ENCODE results near the gene RASA3.
A peak's percentile ranks its signal among the peaks of the same experiment; 100 is the strongest.

Gene RASA3

DNA sequence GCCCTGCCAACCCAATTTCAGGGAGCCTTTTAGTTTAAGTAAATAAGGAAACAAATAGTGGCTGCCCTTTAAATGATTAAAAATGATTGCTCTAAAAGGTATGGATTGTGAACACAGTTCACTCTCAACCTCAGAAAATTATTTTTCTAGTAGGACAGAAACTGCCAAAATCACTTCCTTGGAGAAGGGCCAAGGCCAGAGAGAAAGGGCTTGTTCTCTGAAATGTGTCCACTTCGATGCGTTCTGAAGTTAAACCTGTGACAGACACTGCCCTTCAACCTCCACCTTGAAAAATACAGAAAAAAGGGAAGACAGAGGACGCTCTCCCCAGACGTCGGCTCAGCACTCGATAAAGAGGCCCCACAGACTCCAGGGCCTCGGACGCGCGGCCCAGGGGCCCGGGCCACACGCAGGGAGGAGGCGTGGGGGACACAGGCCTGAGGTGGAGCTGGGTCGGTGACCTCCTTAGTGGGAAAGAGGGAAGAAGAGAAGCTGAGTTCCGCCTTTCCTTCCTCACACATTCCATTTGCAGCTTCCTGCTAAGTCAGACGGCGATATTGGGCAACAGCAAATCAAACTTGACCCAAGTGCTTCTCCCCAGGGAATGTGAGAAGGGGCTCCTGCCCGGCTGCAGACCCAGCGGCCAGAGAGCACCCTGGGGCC is 63.6 kb downstream of the RASA3 start:
- Histone ChIP-seq H3K36me3 (replicated peaks; ENCODE audit: insufficient read depth, low read length) (0 out of 2 replicates have a peak, but pooled peaks cover 4% of the 10 kb centered on the region), H3K79me2 (ENCODE audit: low read length) (peaks cover 60% of the 10 kb centered on the region), H3K4me1 (ENCODE audit: low read length) (peaks cover 39% of the 10 kb centered on the region), H3F3A (ENCODE audit: insufficient read depth, low read length) (peaks cover 59% of the 10 kb centered on the region), H3K4me2 (ENCODE audit: low read depth, low read length) (peak overlapping the region; percentile 91), H3K9me2 (replicated peaks; ENCODE audit: insufficient read depth, low read length) (no peaks in the 10 kb centered on the region), H3K9ac (ENCODE audit: low read length) (peak overlapping the region; percentile 100), H2AFZ (ENCODE audit: low read length) (no peak overlapping the region), H4K20me1 (ENCODE audit: insufficient read depth, low read length) (no peaks in the 10 kb centered on the region), H3K9me3 (replicated peaks; ENCODE audit: insufficient read depth, low read length) (no peaks in the 10 kb centered on the region), H3K27ac (ENCODE audit: low read length) (peak overlapping the region; percentile 99), H3K27me3 (replicated peaks; ENCODE audit: insufficient read depth, low read length) (no peaks in the 10 kb centered on the region), H3K4me3 (ENCODE audit: low read length) (peak overlapping the region; percentile 38; the same call in 1 of the 2 replicates)
- no peak for DNase-seq
- TF ChIP-seq EZH2phosphoT487 (IDR thresholded peaks at IDR 0.05; ENCODE audit: low read length) (no peak), EZH2 (optimal IDR thresholded peaks at IDR 0.05; ENCODE audit: low read depth, low read length) (no peak), CTCF (IDR thresholded peaks at IDR 0.05; ENCODE audit: low read length) (no peak)

DNA sequence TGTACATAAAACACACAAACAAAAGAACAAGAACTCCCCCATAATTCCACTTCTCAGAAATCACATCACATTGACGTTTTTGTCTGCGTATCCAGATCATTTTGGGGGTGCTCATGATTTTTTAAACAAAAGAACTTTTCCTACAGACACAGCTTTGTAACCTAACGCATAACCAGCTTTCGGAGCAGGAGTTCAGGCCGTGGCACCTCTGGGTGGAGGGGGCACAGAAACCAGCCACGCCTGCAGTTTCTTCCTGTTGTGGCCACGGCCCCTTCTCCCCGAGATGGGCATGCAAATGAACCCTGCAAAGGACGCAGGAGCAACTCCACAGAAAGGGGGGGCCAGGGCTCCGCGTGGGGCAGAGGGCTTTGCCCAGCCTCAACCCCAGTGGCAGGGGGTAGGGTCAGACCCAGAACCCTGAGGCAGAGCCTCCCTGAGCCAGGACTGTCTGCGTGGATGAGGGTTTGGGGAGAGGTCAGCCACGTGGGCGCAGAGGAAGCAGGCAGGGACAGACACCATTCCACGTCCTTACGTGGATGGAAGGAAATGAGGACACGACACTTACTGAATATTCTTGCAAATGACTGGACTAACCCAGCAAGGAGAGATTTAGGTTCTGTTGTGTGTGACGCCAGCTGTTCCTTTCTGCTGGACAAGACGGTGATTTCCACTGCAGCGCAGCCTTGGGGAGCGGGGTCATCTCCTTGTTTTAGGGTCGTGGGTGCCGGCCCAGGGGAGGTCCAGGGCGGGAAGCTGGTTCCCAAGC is 64.4 kb downstream of the RASA3 start:
- Histone ChIP-seq H4K20me1 (ENCODE audit: insufficient read depth, low read length) (no peaks in the 10 kb centered on the region), H3F3A (ENCODE audit: insufficient read depth, low read length) (peaks cover 60% of the 10 kb centered on the region), H3K27ac (ENCODE audit: low read length) (peak overlapping the region; percentile 99), H3K9me2 (replicated peaks; ENCODE audit: insufficient read depth, low read length) (no peaks in the 10 kb centered on the region), H3K4me2 (ENCODE audit: low read depth, low read length) (peak overlapping the region; percentile 91), H2AFZ (ENCODE audit: low read length) (no peak overlapping the region), H3K79me2 (ENCODE audit: low read length) (peaks cover 61% of the 10 kb centered on the region), H3K9me3 (replicated peaks; ENCODE audit: insufficient read depth, low read length) (no peaks in the 10 kb centered on the region), H3K9ac (ENCODE audit: low read length) (peak overlapping the region; percentile 100), H3K27me3 (replicated peaks; ENCODE audit: insufficient read depth, low read length) (no peaks in the 10 kb centered on the region), H3K4me1 (ENCODE audit: low read length) (peaks cover 44% of the 10 kb centered on the region), H3K36me3 (replicated peaks; ENCODE audit: insufficient read depth, low read length) (no peaks in the 10 kb centered on the region), H3K4me3 (ENCODE audit: low read length) (peak overlapping the region; percentile 45)
- DNase-seq, result peak; percentile 89
- TF ChIP-seq EZH2phosphoT487 (IDR thresholded peaks at IDR 0.05; ENCODE audit: low read length) (no peak), EZH2 (optimal IDR thresholded peaks at IDR 0.05; ENCODE audit: low read depth, low read length) (no peak), CTCF (IDR thresholded peaks at IDR 0.05; ENCODE audit: low read length) (no peak)

- Histone ChIP-seq H3K9me3 (replicated peaks; ENCODE audit: insufficient read depth, low read length) (no peaks in the 10 kb centered on the region), H3K79me2 (ENCODE audit: low read length) (peaks cover 65% of the 10 kb centered on the region), H3K4me1 (ENCODE audit: low read length) (peaks cover 44% of the 10 kb centered on the region), H3K27ac (ENCODE audit: low read length) (peak overlapping the region; percentile 99), H3K9ac (ENCODE audit: low read length) (peak overlapping the region; percentile 100), H3K4me3 (ENCODE audit: low read length) (peak overlapping the region; percentile 83), H3K9me2 (replicated peaks; ENCODE audit: insufficient read depth, low read length) (no peaks in the 10 kb centered on the region), H2AFZ (ENCODE audit: low read length) (no peak overlapping the region), H3K36me3 (replicated peaks; ENCODE audit: insufficient read depth, low read length) (no peaks in the 10 kb centered on the region), H3K27me3 (replicated peaks; ENCODE audit: insufficient read depth, low read length) (no peaks in the 10 kb centered on the region), H4K20me1 (ENCODE audit: insufficient read depth, low read length) (no peaks in the 10 kb centered on the region), H3F3A (ENCODE audit: insufficient read depth, low read length) (peaks cover 60% of the 10 kb centered on the region), H3K4me2 (ENCODE audit: low read depth, low read length) (peak overlapping the region; percentile 91)
- peak; percentile 95 for DNase-seq
- no peak for TF ChIP-seq EZH2phosphoT487 (IDR thresholded peaks at IDR 0.05; ENCODE audit: low read length)
- TF ChIP-seq EZH2 (optimal IDR thresholded peaks at IDR 0.05; ENCODE audit: low read depth, low read length), result no peak
- no peak for TF ChIP-seq CTCF (IDR thresholded peaks at IDR 0.05; ENCODE audit: low read length)
These were observed 65.0 kb downstream of the RASA3 start for GRCh38 chr13:114067381-114067885.

All from MM.1S (cell line).